PC-3 (cell line): ENCODE results near the gene CHAT. TPM values are rescaled to one million over a fixed set of nuclear protein-coding genes. Genes with fewer than 3 reads are reported as not detected.

ENCODE experiments used
- ATAC-seq: fragments of 200-7000 bp; cut with Tn5 transposase; 2 replicates; pipeline ENCODE4 v1.9.1; 2020; ENCODE audit warnings: mild to moderate bottlenecking, moderate library complexity
- BruUV-seq: library from RNA; stranded (reverse); fragments of 400-500 nt; replicated peaks from 2 replicates; lab custom pipeline; 2021; lab: Mats Ljungman, UMichigan
- CTCF ChIA-PET: fragments of 300-600 bp; sonication (Branson Sonifier 250); formaldehyde crosslinking; loops from one replicate; lab custom pipeline; 2022; ENCODE audit warnings: antibody characterized with exemption; lab: Charles Lee
- POLR2A ChIA-PET: fragments of 300-600 bp; sonication (Branson Sonifier 250); formaldehyde crosslinking; loops from one replicate; lab custom pipeline; 2022; ENCODE audit warnings: antibody characterized with exemption; ENCODE audit not compliant: unreplicated experiment; lab: Charles Lee
- DNase-seq: peaks from one replicate; pipeline ENCODE4 v3.0.0-alpha.2; 2015
- H2AFZ ChIP-seq: fragments of 300-600 bp; sonication (generic); 2 replicates; pipeline ENCODE4 v1.6.0; 2016; ENCODE audit warnings: antibody characterized with exemption, low read length
- H3F3A ChIP-seq: fragments of 300-600 bp; sonication (generic); one replicate; pipeline ENCODE4 v1.6.0; 2017; ENCODE audit warnings: antibody characterized with exemption, low read length, control low read depth, mild to moderate bottlenecking; ENCODE audit not compliant: unreplicated experiment
- H3K27ac ChIP-seq: fragments of 300-600 bp; sonication (generic); 2 replicates; pipeline ENCODE4 v1.5.1; 2016; ENCODE audit warnings: mild to moderate bottlenecking, low read length
- H3K27me3 ChIP-seq: fragments of 300-600 bp; sonication (generic); 2 replicates; pipeline ENCODE4 v1.6.1; 2016; ENCODE audit warnings: low read length, mixed read lengths
- H3K36me3 ChIP-seq: fragments of 300-600 bp; sonication (generic); 2 replicates; pipeline ENCODE4 v1.6.1; 2016; ENCODE audit warnings: low read depth, mixed run types, low read length, mixed read lengths
- H3K4me1 ChIP-seq: fragments of 300-600 bp; sonication (generic); 2 replicates; pipeline ENCODE4 v1.5.1; 2016; ENCODE audit warnings: low read length; ENCODE audit not compliant: insufficient read depth
- H3K4me2 ChIP-seq: fragments of 300-600 bp; sonication (generic); 2 replicates; pipeline ENCODE4 v1.6.0; 2016; ENCODE audit warnings: low read length
- H3K4me3 ChIP-seq: fragments of 300-600 bp; sonication (generic); 2 replicates; pipeline ENCODE4 v1.5.1; 2016; ENCODE audit warnings: mild to moderate bottlenecking, low read length, mixed read lengths
- H3K79me2 ChIP-seq: fragments of 300-600 bp; sonication (generic); 2 replicates; pipeline ENCODE4 v1.6.1; 2017; ENCODE audit warnings: low read length, mixed read lengths
- H3K9ac ChIP-seq: fragments of 300-600 bp; sonication (generic); 2 replicates; pipeline ENCODE4 v1.6.0; 2016; ENCODE audit warnings: mild to moderate bottlenecking, low read length
- H3K9me2 ChIP-seq: fragments of 300-600 bp; sonication (generic); replicated peaks from 2 replicates; pipeline ENCODE4 v1.6.1; 2016; ENCODE audit warnings: mixed run types, low read length, mixed read lengths
- H3K9me3 ChIP-seq: fragments of 300-600 bp; sonication (generic); 2 replicates; pipeline ENCODE4 v1.6.1; 2016; ENCODE audit warnings: low read length, mixed read lengths
- H4K20me1 ChIP-seq: fragments of 300-600 bp; sonication (generic); 2 replicates; pipeline ENCODE4 v1.6.1; 2016; ENCODE audit warnings: low read length, mixed read lengths
- CTCF ChIP-seq: fragments of 300-600 bp; sonication (generic); conservative IDR thresholded peaks from 2 replicates; pipeline ENCODE4 v1.5.1; 2017; ENCODE audit warnings: antibody characterized with exemption, low read depth, mild to moderate bottlenecking, low read length
- EZH2 ChIP-seq: fragments of 300-600 bp; sonication (generic); IDR thresholded peaks from one replicate; pipeline ENCODE4 v1.6.1; 2017; ENCODE audit warnings: antibody characterized with exemption, mild to moderate bottlenecking, low read length; ENCODE audit not compliant: unreplicated experiment
- EZH2phosphoT487 ChIP-seq: fragments of 300-600 bp; sonication (generic); IDR thresholded peaks from 2 replicates; pipeline ENCODE4 v1.6.1; 2018; ENCODE audit warnings: mild to moderate bottlenecking, antibody characterized with exemption, low read length, borderline replicate concordance
- intact Hi-C: fragments of 100-400 bp; cut with micrococcal nuclease; formaldehyde crosslinking; loops from 2 replicates; pipeline ENCODE4 v1.9.0; 2023
- total RNA-seq: library from RNA; depleted of rRNA; stranded (reverse); fragments of >200 nt; gene quantifications from 2 replicates; pipeline ENCODE4 v1.2.3, GENCODE V29; 2014

The CHAT gene
- total RNA-seq, 1 experiment from 2014 or later: not detected

GRCh38 chr10:49592726-49593563 lies 20.9 kb upstream of the CHAT start:
- H3F3A ChIP-seq: no peaks in the 10 kb centered on the region
- TF ChIP-seq EZH2: no peak
- TF ChIP-seq CTCF: peak; percentile 100
- H3K4me3 ChIP-seq: no peak overlapping the region
- no peaks in the 10 kb centered on the region for H3K27me3 ChIP-seq
- BruUV-seq: no TSS peak
- H3K9me2 ChIP-seq: no peaks in the 10 kb centered on the region
- peak; percentile 99 for DNase-seq
- POLR2A ChIA-PET: interaction anchor here (0.6 kb wide), 1 partner anchor 521 kb away, joined by 6 read pairs; no protein-coding TSS in a partner anchor
- H3K9me3 ChIP-seq: no peaks in the 10 kb centered on the region
- no peaks in the 10 kb centered on the region for H4K20me1 ChIP-seq
- no peak overlapping the region for H3K9ac ChIP-seq
- peak overlapping the region; percentile 12 for H2AFZ ChIP-seq
- CTCF ChIA-PET: interaction anchor here (0.5 to 1.4 kb wide), 13 partner anchors 14 to 1032 kb away, joined by 3 to 6 read pairs (median 3); no protein-coding TSS in a partner anchor
- peak; percentile 86 for ATAC-seq
- H3K4me1 ChIP-seq: peaks cover 8% of the 10 kb centered on the region; the same call in 1 of the 2 replicates
- H3K27ac ChIP-seq: no peak overlapping the region
- H3K4me2 ChIP-seq: no peak overlapping the region
- H3K36me3 ChIP-seq: no peaks in the 10 kb centered on the region
- H3K79me2 ChIP-seq: no peaks in the 10 kb centered on the region
- intact Hi-C loops: loop anchor here (2.0 to 10.0 kb wide), 4 partner anchors 54 to 1409 kb away; partner anchors contain the start of gene ERCC6

GRCh38 chr10:49593564-49593875 lies 20.3 kb upstream of the CHAT start:
- TF ChIP-seq CTCF: no peak
- BruUV-seq: no TSS peak
- Histone ChIP-seq H3K4me1 (peaks cover 8% of the 10 kb centered on the region; the same call in 1 of the 2 replicates), H3K9me2 (no peaks in the 10 kb centered on the region), H2AFZ (no peak overlapping the region), H3K4me3 (no peak overlapping the region), H3K9me3 (no peaks in the 10 kb centered on the region), H3K27ac (no peak overlapping the region), H3K27me3 (no peaks in the 10 kb centered on the region), H3K9ac (no peak overlapping the region), H3K36me3 (no peaks in the 10 kb centered on the region), H3K79me2 (no peaks in the 10 kb centered on the region), H3F3A (no peaks in the 10 kb centered on the region), H3K4me2 (no peak overlapping the region), H4K20me1 (no peaks in the 10 kb centered on the region)
- ChIA-PET POLR2A (no interaction called here), CTCF (interaction anchor here (0.5 to 1.4 kb wide), 9 partner anchors 16 to 1033 kb away, joined by 3 to 6 read pairs (median 4); no protein-coding TSS in a partner anchor)
- ATAC-seq: no peak
- intact Hi-C loops: loop anchor here (2.0 to 10.0 kb wide), 4 partner anchors 55 to 1409 kb away; partner anchors contain the start of gene ERCC6
- DNase-seq: no peak

- H3K4me2 ChIP-seq: no peak overlapping the region; the same call in 1 of the 2 replicates
- no peaks in the 10 kb centered on the region for H3K36me3 ChIP-seq
- no peaks in the 10 kb centered on the region for H3K79me2 ChIP-seq
- intact Hi-C loops: loop anchor here (1.0 to 10.0 kb wide), 9 partner anchors 41 to 1469 kb away; partner anchors contain the start of gene ERCC6
- H3K4me1 ChIP-seq: peaks cover 8% of the 10 kb centered on the region; the same call in 1 of the 2 replicates
- H3K4me3 ChIP-seq: no peak overlapping the region
- ATAC-seq (no peak), DNase-seq (no peak)
- no peak overlapping the region for H2AFZ ChIP-seq
- BruUV-seq: no TSS peak
- H3K9me3 ChIP-seq: no peaks in the 10 kb centered on the region
- H3K27me3 ChIP-seq: no peaks in the 10 kb centered on the region
- TF ChIP-seq CTCF (no peak), EZH2 (no peak), EZH2phosphoT487 (no peak)
- H3F3A ChIP-seq: no peaks in the 10 kb centered on the region
- ChIA-PET POLR2A (no interaction called here), CTCF (interaction anchor here (0.8 to 1.4 kb wide), 4 partner anchors 42 to 187 kb away, joined by 3 to 7 read pairs (median 6); partner anchors contain the start of gene ERCC6)
- H4K20me1 ChIP-seq: no peaks in the 10 kb centered on the region
- no peak overlapping the region for H3K27ac ChIP-seq
- no peak overlapping the region for H3K9ac ChIP-seq
- no peaks in the 10 kb centered on the region for H3K9me2 ChIP-seq
Observed at GRCh38 chr10:49593998-49594397, 19.8 kb upstream of the CHAT start.
